ENCODE results near the gene DDX39B. TPM values are rescaled to one million over a fixed set of nuclear protein-coding genes. Genes with fewer than 3 reads are reported as not detected.

Gene DDX39B
- polyA plus RNA-seq, 3 donors = 64.1 to 1,059 (median 67.8) TPM

GRCh38 chr6:31483392-31483791 lies 58.4 kb downstream of the DDX39B start:
- Mint-ChIP-seq H3K4me3 (no peak overlapping the region), H3K9me3 (peaks cover 0 to 1% (median 0%) of the 10 kb centered on the region in 7 donors), H3K4me1 (peaks cover 1% of the 10 kb centered on the region), H3K27ac (no peak overlapping the region), H3K27me3 (ENCODE audit: low read depth in 3 of 3) (peaks cover 0 to 1% (median 0%) of the 10 kb centered on the region in 3 donors), H3K36me3 (peaks cover 6 to 15% of the 10 kb centered on the region in 2 donors)
- H3K4me2 ChIP-seq (replicated peaks; ENCODE audit: extremely low read depth, low read length, poor library complexity, severe bottlenecking) = no peak overlapping the region
- no peaks in the 10 kb centered on the region for H3K79me2 ChIP-seq (ENCODE audit: insufficient read depth, low read length)
- H3K9me3 ChIP-seq (replicated peaks in 1 of 2; ENCODE audit: control insufficient read depth in 1 of 2, insufficient read depth in 1 of 2, low read length in 2 of 2) = no peaks in the 10 kb centered on the region
- no peaks in the 10 kb centered on the region for H3K27me3 ChIP-seq (ENCODE audit: control insufficient read depth in 2 of 2, insufficient read depth in 2 of 2, low read length in 2 of 2)
- no peak for DNase-seq
- H3K36me3 ChIP-seq (replicated peaks in 1 of 2; ENCODE audit: control insufficient read depth in 1 of 2, insufficient read depth in 2 of 2, low read length in 2 of 2) = peaks cover 3 to 5% of the 10 kb centered on the region in 2 donors
- peaks cover 23% of the 10 kb centered on the region for H4K20me1 ChIP-seq (ENCODE audit: insufficient read depth, low read length)
- intact Hi-C loops (cut with micrococcal nuclease) = no loop called here
- no peak overlapping the region for H3K9ac ChIP-seq (ENCODE audit: insufficient read depth, low read length, poor library complexity, severe bottlenecking)
- H3K4me3 ChIP-seq (replicated peaks in 1 of 3; ENCODE audit: low read depth in 2 of 3, low read length in 3 of 3) = no peak overlapping the region
- H2AFZ ChIP-seq (ENCODE audit: insufficient read depth, low read depth, low read length, poor library complexity, severe bottlenecking) = no peak overlapping the region
- no peaks in the 10 kb centered on the region for H3K4me1 ChIP-seq (ENCODE audit: control insufficient read depth in 1 of 2, insufficient read depth in 2 of 2, low read length in 2 of 2)
- no peak for TF ChIP-seq CTCF (IDR thresholded peaks at IDR 0.05)
- H3K27ac ChIP-seq (ENCODE audit: low read depth in 1 of 2, low read length in 2 of 2) = no peak overlapping the region
- WGBS (ENCODE audit: insufficient coverage) = 86% methylated on average over 1 of the region's 2 CpGs

GRCh38 chr6:31480574-31480973 lies 61.2 kb downstream of the DDX39B start:
- Histone ChIP-seq H3K9me3 (replicated peaks in 1 of 2; ENCODE audit: control insufficient read depth in 1 of 2, insufficient read depth in 1 of 2, low read length in 2 of 2) (no peaks in the 10 kb centered on the region), H3K27me3 (ENCODE audit: control insufficient read depth in 2 of 2, insufficient read depth in 2 of 2, low read length in 2 of 2) (no peaks in the 10 kb centered on the region), H3K9ac (ENCODE audit: insufficient read depth, low read length, poor library complexity, severe bottlenecking) (no peak overlapping the region), H3K27ac (ENCODE audit: low read depth in 1 of 2, low read length in 2 of 2) (no peak overlapping the region), H3K36me3 (replicated peaks in 1 of 2; ENCODE audit: control insufficient read depth in 1 of 2, insufficient read depth in 2 of 2, low read length in 2 of 2) (peaks cover 0 to 5% of the 10 kb centered on the region in 2 donors), H3K4me3 (replicated peaks in 1 of 3; ENCODE audit: low read depth in 2 of 3, low read length in 3 of 3) (no peak overlapping the region), H4K20me1 (ENCODE audit: insufficient read depth, low read length) (peaks cover 50% of the 10 kb centered on the region), H2AFZ (ENCODE audit: insufficient read depth, low read depth, low read length, poor library complexity, severe bottlenecking) (no peak overlapping the region), H3K4me2 (replicated peaks; ENCODE audit: extremely low read depth, low read length, poor library complexity, severe bottlenecking) (no peak overlapping the region), H3K4me1 (ENCODE audit: control insufficient read depth in 1 of 2, insufficient read depth in 2 of 2, low read length in 2 of 2) (no peaks in the 10 kb centered on the region), H3K79me2 (ENCODE audit: insufficient read depth, low read length) (no peaks in the 10 kb centered on the region)
- H3K9me3 Mint-ChIP-seq = no peaks in the 10 kb centered on the region
- peaks cover 8 to 26% of the 10 kb centered on the region in 2 donors for H3K36me3 Mint-ChIP-seq
- peaks cover 0 to 4% (median 1%) of the 10 kb centered on the region in 3 donors for H3K27me3 Mint-ChIP-seq (ENCODE audit: low read depth in 3 of 3)
- intact Hi-C loops (cut with micrococcal nuclease) = no loop called here
- H3K4me1 Mint-ChIP-seq = peaks cover 1% of the 10 kb centered on the region
- no peak overlapping the region for H3K4me3 Mint-ChIP-seq
- whole genome bisulfite sequencing (ENCODE audit: insufficient coverage) = 67% methylated on average over 3 of the region's 11 CpGs
- no peak for TF ChIP-seq CTCF (IDR thresholded peaks at IDR 0.05)
- no peak overlapping the region for H3K27ac Mint-ChIP-seq
- no peak for DNase-seq

Small RNA genes lying within 50 kb of the gene (small RNA-seq; reads per million reads assigned to genes)
- not detected for gene AL663061.1 (ENCODE audit: insufficient read length, low read depth)
- gene RF00019 (ENCODE audit: insufficient read length, low read depth) = not detected
- gene SNORD117 (ENCODE audit: insufficient read length, low read depth) = 8,278 reads per million, percentile 100 among the genes with 10 or more reads in this experiment
- not detected for gene SNORD84 (ENCODE audit: insufficient read length, low read depth)

Other genes starting within 250 kb of the DDX39B start
- 1,000 to 10,000 TPM; 5,055 to 6,999 (median 6,126) TPM for gene HLA-B, start 184.8 kb downstream of the DDX39B start, polyA plus RNA-seq
- 10 to 100 TPM in 1 of 3 donors, 1 to 10 TPM in 2; 5.6 to 16.5 (median 6.9) TPM for gene MICA, start 138.4 kb downstream of the DDX39B start, polyA plus RNA-seq
- 10 to 100 TPM in 2 of 3 donors, 1 to 10 TPM in 1; 8.1 to 34.8 (median 11.4) TPM for gene MICB, start 43.9 kb downstream of the DDX39B start, polyA plus RNA-seq
- gene MCCD1, start 13.0 kb downstream of the DDX39B start, polyA plus RNA-seq = not detected
- gene ATP6V1G2, start 4.6 kb upstream of the DDX39B start, polyA plus RNA-seq = under 1 TPM in 1 of 3 donors, not detected in 2; 0.41 TPM
- gene NFKBIL1, start 5.6 kb upstream of the DDX39B start, polyA plus RNA-seq = 10 to 100 TPM in 1 of 3 donors, 1 to 10 TPM in 2; 7.7 to 10.3 (median 8.0) TPM
- gene LTA, start 30.3 kb upstream of the DDX39B start, polyA plus RNA-seq = under 1 TPM in 2 of 3 donors, not detected in 1; 0.26 to 0.28 TPM
- gene TNF, start 33.6 kb upstream of the DDX39B start, polyA plus RNA-seq = 10 to 100 TPM in 1 of 3 donors, 1 to 10 TPM in 2; 7.1 to 13.7 (median 9.6) TPM
- 10 to 100 TPM; 12.6 to 25.5 (median 21.6) TPM for gene LTB, start 40.4 kb upstream of the DDX39B start, polyA plus RNA-seq
- gene LST1, start 44.3 kb upstream of the DDX39B start, polyA plus RNA-seq = 1,000 to 10,000 TPM; 1,103 to 1,584 (median 1,202) TPM
- gene NCR3, start 51.0 kb upstream of the DDX39B start, polyA plus RNA-seq = 1 to 10 TPM in 1 of 3 donors, under 1 TPM in 1, not detected in 1; 0.54 to 1.2 TPM
- 1,000 to 10,000 TPM in 2 of 3 donors, 100 to 1,000 TPM in 1; 952 to 2,310 (median 2,275) TPM for gene AIF1, start 73.2 kb upstream of the DDX39B start, polyA plus RNA-seq
- gene PRRC2A, start 78.7 kb upstream of the DDX39B start, polyA plus RNA-seq = 10 to 100 TPM in 1 of 3 donors, 1 to 10 TPM in 2; 1.2 to 76.7 (median 2.3) TPM
- gene BAG6, start 110.7 kb upstream of the DDX39B start, polyA plus RNA-seq = 100 to 1,000 TPM in 1 of 3 donors, 10 to 100 TPM in 2; 15.4 to 195 (median 15.6) TPM
- 1 to 10 TPM; 4.2 to 8.3 (median 4.8) TPM for gene APOM, start 113.9 kb upstream of the DDX39B start, polyA plus RNA-seq
- gene C6orf47, start 118.8 kb upstream of the DDX39B start, polyA plus RNA-seq = 10 to 100 TPM in 2 of 3 donors, 1 to 10 TPM in 1; 8.0 to 23.4 (median 18.1) TPM
- 10 to 100 TPM; 10.8 to 13.9 (median 12.0) TPM for gene GPANK1, start 123.0 kb upstream of the DDX39B start, polyA plus RNA-seq
- 100 to 1,000 TPM; 147 to 227 (median 195) TPM for gene CSNK2B, start 124.1 kb upstream of the DDX39B start, polyA plus RNA-seq
- 10 to 100 TPM in 1 of 3 donors, under 1 TPM in 1, not detected in 1; 0.17 to 55.1 TPM for gene LY6G5B, start 128.0 kb upstream of the DDX39B start, polyA plus RNA-seq
- gene LY6G5C, start 139.1 kb upstream of the DDX39B start, polyA plus RNA-seq = 1 to 10 TPM; 4.8 to 7.3 (median 5.8) TPM
- 100 to 1,000 TPM in 1 of 3 donors, 10 to 100 TPM in 2; 53.0 to 122 (median 56.0) TPM for gene ABHD16A, start 161.3 kb upstream of the DDX39B start, polyA plus RNA-seq
- under 1 TPM in 1 of 3 donors, not detected in 2; 0.51 TPM for gene LY6G6F, start 164.9 kb upstream of the DDX39B start, polyA plus RNA-seq
- not detected for gene LY6G6D, start 173.3 kb upstream of the DDX39B start, polyA plus RNA-seq
- gene LY6G6C, start 179.7 kb upstream of the DDX39B start, polyA plus RNA-seq = under 1 TPM in 1 of 3 donors, not detected in 2; 0.27 TPM
- gene MPIG6B, start 181.4 kb upstream of the DDX39B start, polyA plus RNA-seq = under 1 TPM; 0.09 to 0.75 (median 0.68) TPM
- gene DDAH2, start 187.3 kb upstream of the DDX39B start, polyA plus RNA-seq = 10 to 100 TPM; 29.8 to 56.0 (median 30.6) TPM
- 1,000 to 10,000 TPM in 2 of 3 donors, 100 to 1,000 TPM in 1; 676 to 1,304 (median 1,196) TPM for gene CLIC1, start 194.5 kb upstream of the DDX39B start, polyA plus RNA-seq
- 10 to 100 TPM in 1 of 3 donors, 1 to 10 TPM in 1, under 1 TPM in 1; 0.58 to 31.2 (median 1.9) TPM for gene MSH5, start 198.0 kb upstream of the DDX39B start, polyA plus RNA-seq
- 10 to 100 TPM in 1 of 3 donors, not detected in 2; 10.4 TPM for gene SAPCD1, start 220.7 kb upstream of the DDX39B start, polyA plus RNA-seq
- under 1 TPM in 1 of 3 donors, not detected in 2; 0.57 TPM for gene VWA7, start 235.3 kb upstream of the DDX39B start, polyA plus RNA-seq

Data from CD14-positive monocyte (primary cell).